Forelimb muscle (tissue), 1 donor: ENCODE data around the gene EFCAB7. TPM values are rescaled to one million over a fixed set of nuclear protein-coding genes. Genes with fewer than 3 reads are reported as not detected.
"Not testable (repeated sequence)": the region's sequence is repeated elsewhere in the genome, so short reads cannot be mapped to it uniquely, and the experiment has no call there.

Experiments used
- DNase-seq: peaks from one replicate; pipeline ENCODE4 v3.0.0-alpha.2; 2013; ENCODE audit warnings: low read depth
- polyA plus RNA-seq: library from polyadenylated mRNA; unstranded; fragments of 120-200 nt; gene quantifications from one replicate; pipeline ENCODE4 v1.2.1, GENCODE V29; 2013; ENCODE audit not compliant: insufficient read length

Gene EFCAB7
- polyA plus RNA-seq, 1 donor: 9.4 TPM

DNA sequence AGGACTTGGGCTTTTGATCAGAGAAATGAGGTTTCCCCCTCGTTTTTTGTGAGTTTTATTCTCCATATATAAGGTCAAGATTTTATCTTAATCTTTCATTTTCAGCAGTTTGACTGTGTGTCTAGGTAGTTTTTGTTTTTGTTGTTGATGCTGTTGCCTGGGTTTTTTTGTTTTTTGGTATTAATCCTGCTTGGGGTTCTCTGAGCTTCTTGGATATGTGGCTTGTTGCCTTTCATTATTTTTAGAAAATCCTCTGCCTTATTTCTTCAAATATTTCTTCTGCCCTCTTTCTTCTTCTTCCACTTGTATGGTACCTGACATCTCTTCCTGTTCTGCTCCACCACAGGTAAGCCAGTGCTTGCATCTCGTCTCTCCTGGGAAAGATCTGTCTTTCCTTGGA lies 25.0 kb downstream of the EFCAB7 start:
- DNase-seq: no peak

DNA sequence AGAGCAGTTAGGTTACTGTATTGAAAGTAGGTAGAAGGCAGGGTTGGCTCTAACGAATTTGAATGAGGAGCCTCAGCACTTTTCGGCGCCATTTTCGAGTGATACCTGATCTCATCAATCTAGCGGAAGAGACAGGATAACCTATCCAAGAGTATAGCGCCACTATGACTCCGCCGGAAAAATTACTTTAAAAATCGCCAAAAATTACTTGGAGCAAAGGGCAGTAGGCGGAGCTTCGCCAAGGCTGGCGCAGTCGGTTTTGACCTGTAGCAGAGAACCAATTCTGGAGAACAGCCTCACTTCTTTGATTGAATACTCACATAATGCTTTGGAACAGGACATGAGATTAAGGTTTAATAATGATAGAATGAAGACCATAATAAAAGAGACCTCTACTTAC lies 25.6 kb downstream of the EFCAB7 start:
- no peak for DNase-seq

DNA sequence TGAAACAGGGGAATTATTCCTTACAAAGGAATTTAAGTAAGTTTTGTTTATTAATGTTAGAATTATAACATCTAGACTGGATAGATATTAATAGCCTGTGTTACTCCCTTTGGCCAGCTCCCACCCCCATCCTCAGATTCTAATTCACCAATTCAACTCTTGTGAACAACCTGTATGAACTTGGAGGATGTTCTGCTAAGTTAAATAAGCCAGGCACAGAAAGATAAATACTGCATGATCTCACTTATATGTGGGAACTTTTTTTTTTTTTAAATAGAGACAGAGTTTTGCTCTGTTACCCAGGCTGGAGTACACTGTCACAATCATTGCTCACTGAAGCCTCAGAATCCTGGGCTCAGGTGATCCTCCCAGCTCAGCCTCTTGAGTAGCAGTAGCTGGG lies 32.2 kb downstream of the EFCAB7 start:
- no peak for DNase-seq

DNA sequence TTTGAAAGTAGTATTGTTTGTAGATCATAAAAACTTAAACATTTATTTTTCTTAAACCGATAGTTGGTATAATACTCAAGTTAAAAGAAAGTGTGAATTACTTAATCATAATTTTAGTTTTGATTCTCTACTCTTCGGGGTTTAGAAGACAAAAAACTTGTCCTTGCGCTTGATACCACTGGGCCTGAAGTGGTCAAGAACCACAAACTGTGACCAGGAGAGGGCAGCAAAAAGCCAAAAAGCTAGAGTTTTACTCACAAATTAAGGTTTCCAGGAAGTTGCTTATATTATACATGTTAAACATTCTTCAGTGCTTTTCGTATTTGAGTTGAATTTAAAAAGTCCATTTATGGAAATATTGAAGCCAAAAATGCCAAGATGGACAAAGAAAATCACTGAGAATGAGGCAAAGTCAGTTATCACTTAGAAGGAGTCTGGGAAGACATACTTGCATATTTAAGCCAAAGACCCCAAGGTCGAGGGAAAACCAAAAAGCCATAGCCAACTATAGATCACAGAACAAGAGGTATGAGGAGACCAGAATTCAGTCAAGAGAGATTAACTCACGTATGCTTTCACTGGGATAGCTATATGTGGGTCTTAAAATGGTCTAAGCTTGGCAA lies 34.2 kb downstream of the EFCAB7 start:
- DNase-seq: no peak

DNA sequence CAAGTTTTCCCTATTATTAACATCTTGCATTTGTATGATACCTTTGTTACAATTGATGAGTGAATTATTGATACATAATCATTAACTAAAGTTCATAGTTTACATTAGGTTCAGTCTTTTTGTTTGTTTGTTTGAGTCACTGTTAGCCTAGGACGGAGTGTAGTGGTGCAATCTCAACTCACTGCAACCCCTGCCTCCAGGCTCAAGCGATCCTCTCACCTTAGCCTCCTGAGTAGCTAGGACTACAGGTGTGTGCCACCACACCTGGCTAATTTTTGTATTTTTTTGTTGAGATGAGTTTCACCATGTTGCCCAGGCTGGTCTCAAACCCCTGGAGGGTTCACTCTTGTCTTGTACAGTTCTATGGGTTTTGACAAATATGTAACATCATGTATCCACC lies 36.0 kb downstream of the EFCAB7 start:
- DNase-seq: no peak

DNA sequence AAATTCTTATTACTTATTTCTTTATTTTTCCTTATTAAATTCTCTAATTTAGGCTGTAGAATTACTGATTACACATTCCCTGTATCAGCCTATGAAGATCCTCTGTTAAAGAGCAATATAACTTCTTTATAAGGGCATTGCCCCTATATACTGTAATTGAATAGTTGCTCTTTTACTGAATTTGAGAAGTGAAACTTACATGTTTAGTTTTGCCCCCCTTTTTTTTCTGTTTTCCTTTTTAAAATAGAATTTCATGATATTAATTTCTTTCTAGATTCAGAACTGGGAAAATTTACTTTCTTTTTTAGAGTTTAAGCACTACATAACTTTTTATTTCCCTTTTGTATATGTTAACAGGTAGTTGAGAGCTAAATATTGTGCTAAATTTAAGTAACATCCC lies 40.4 kb downstream of the EFCAB7 start:
- no peak for DNase-seq

DNA sequence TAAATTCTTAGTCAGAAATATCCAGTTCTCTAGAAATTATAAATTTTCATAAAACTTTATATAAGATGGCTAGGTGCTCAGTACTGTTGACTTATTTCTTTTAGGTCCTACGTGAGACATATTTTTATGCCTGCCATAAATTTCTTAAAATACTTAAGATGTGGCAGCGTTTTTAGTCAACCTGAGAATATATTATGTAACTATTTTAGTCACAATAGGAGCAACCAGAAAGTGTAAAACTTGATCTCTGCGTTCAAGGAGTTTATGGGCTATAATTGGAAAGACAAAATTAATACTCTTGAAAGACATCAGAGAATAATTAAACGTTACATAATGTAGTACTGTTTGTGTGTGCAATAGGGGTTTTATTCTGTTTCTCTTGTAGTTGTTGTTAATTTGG lies 45.7 kb downstream of the EFCAB7 start:
- DNase-seq: no peak

DNA sequence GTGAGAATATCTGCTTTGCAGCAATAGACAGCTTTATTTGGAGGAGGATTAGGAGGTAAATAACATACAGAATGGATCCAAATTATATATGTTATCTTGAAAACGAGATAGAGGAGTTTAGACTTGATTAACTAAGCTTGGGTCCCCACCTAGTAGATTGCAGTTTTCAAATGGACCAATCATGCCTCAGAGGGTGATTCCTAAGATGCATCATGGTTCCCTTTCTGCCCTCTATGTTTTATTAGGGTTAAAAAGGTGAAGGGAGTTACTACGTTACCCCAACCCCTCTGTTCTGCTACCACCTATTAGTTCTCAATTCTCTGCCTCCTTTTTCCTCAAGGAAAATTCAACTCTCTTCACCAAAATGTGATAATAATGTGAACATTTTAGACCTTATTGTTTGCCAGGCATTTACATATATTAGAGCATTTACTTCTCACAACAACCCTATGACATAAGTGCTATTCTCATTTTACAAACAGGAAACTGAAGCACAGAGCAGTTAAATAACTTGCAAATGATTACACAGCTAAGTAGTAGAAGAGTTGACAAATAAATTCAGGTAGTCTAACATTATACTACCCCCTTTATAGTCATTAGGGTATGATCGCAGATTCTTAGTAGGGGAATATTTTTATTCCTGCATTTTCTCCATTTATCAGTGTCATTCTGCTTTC lies 46.5 kb downstream of the EFCAB7 start:
- DNase-seq: no peak

DNA sequence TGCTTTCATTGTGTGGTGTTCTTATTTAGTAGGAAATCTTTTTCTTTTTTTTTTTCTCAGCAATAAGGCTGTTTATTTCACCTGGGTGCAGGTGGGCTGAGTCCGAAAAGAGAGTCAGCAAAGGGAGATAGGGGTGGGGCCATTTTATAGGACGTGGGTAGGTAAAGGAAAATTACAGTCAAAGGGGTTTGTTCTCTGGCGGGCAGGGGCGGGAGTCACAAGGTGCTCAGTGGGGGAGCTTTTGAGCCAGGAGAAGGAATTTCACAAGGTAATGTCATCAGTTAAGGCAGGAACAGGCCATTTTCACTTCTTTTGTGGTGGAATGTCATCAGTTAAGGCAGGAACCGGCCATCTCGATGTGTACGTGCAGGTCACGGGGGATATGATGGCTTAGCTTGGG lies 49.4 kb downstream of the EFCAB7 start:
- DNase-seq: not testable (repeated sequence)

DNA sequence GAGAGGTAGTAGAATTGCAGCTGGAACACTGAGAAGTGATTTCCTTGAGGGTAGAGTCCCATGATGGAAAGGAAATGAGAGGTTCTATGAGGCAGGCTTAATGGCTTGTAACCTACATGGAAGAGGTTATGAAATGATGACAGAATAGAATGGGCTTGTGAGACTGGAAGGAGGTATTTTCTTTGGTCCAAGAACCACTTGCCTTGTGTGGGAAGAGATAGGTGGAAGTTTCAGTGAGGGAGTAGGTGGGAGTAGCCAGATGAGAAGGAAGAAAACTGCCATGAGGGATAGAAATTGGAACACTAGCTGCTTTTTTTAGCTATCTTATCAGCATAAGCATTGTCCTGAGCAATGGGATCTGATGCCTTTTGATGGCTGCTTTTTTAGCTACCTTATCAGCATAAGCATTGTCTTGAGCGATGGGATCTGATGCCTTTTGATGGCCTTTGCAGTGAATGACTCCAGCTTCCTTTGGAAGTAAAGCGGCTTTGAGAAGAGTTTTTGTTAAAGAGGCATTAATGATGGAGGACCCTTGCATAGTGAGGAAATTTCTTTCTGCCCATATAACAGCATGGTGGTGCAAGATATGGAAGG lies 51.0 kb downstream of the EFCAB7 start:
- not testable (repeated sequence) for DNase-seq

DNA sequence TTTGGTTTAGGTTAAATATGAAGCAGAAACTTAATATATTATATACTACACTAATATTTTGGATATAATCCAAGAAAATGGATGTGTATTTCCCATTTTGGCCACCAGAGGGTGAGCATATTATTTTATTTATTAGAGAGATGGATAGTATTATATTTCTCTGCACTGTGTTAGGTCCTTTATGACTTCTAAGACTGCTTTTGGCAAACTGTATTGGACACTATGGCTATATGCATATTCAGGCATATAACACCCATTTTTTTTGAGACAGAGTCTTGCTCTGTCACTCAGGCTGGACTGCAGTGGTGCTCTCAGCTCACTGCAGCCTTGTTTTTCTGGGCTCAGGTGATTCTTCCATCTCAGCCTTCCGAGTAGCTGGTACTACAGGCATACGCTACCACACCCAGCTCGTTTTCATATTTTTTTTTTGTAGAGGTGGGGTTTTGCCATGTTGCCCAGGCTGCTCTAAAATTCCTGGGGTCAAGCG lies 52.1 kb downstream of the EFCAB7 start:
- DNase-seq: no peak

DNA sequence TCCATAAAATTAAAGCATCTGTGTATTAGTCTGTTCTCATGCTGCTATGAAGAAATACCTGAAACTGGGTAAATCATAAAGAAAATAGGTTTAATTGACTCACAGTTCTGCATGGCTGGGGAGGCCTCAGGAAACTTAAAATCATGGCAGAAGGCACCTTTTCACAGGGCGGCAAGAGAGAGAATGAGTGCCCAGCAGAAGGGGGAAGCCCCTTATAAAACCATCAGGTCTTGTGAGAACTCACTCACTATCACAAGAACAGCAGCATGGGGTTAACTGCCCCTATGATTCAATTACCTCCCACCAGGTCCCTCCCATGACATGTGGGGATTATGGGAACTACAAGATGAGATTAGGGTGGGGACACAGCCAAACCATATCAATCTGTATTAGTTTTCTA lies 63.0 kb downstream of the EFCAB7 start:
- DNase-seq: not testable (repeated sequence)

DNA sequence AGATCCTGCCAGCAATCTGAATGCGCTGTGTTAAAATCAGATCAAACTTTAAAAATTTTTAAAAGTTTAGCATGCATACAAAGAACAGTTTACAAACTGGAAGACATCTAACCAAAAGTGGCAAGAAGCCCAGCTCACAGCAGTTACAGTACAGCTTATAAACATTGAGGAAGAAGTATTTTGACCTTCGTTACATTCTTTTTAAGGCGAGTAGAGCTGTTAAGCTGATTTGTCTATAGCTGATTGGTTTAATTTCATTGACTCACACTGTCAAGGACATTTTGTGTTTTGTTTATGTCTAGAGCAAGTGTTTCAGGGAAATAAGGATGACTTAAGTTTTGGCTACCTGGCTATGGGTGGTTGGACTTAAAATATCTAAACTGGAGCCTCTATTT lies 66.8 kb downstream of the EFCAB7 start:
- no peak for DNase-seq

DNA sequence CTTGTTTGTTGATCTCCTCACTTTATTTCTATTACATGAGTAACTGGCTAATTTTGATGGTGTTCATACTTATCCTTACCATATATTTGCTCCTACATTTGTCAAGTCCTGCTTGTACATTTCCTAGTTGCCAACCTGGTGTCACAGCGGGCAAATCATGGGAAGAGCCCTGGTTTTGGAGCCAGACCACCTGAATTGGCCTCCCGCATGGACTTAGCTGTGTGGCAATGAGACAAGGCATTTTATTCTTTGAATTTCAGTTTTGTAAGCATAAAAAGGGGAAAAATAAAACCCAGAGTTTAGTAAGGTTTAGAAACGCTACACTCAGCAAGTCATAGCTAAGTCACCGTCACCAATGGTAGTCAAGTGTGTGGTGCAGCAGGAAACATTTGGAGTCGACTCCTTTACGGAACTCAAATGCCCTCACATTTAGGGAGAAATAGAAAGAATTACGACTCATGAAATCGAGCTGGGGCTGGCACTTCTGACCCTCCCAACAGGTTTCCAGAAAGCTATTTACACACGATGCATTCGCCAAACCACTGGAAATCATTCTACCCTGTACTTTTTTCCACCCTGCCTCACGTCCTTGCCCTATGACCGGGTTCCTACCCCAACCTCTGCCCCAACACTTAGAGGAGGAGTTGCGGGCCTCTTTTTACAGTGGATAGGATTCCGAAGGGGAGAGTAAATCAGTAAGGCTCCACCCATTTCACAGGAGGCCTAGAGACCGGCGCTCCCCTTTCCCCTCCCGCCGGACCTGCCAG lies 69.4 kb downstream of the EFCAB7 start:
- no peak for DNase-seq

DNA sequence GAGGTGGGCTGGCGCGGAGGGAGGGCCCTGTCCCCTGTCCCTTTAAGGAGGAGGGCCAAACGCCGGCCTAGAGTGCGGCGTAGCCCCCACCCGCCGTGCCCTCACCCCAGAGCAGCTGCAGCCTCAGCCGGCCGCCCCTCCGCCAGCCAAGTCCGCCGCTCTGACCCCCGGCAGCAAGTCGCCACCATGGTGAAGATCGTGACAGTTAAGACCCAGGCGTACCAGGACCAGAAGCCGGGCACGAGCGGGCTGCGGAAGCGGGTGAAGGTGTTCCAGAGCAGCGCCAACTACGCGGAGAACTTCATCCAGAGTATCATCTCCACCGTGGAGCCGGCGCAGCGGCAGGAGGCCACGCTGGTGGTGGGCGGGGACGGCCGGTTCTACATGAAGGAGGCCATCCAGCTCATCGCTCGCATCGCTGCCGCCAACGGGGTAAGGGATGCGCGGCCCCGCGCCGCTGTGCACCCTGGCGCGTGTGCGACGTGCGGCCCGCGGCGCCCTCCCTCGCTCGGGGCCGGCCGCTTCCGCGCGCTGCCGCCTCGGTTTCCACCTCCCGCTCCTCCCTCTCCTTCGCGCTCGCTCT lies 70.1 kb downstream of the EFCAB7 start, which contains the start of gene PGM1:
PGM1 (plus strand) TSS at position 109 of the 583 bp plus-strand sequence; CDS start at position 187, 78 bp downstream.
- DNase-seq: no peak

DNA sequence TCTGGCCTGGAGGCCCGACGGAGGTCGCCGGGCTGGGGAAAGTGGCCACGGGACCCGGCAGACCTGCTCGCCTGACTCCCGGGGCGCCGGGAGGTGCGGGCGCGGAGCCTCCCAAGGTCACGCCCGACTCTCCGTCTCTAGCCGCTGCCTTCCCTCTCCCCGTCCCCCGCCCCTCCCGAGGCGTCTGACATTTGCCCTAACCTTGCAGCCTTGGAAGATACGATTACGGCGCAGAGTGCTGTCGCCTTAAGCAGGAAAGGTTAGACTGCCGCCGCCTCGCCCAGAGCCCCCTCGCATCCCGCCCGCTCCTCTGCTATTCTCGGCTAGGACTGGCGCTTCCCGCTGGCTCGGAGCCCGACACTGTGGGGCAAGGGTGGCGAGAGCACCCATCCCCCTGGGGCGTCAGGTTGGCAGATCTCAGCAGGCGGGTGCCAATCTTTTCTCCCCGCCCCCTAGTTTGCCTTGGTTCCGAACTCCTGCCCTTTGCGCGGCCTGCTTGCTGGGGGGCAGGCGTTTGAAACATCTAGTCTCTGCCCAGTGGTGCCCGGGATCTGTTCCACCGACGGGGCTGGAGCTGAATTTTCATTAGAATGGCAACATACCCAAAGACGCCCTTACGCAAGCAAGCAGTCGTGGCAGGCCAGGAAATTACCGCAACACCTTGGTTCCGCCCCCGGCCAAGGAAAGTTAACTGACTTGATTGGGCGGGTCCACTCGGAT lies 70.7 kb downstream of the EFCAB7 start:
- no peak for DNase-seq

DNA sequence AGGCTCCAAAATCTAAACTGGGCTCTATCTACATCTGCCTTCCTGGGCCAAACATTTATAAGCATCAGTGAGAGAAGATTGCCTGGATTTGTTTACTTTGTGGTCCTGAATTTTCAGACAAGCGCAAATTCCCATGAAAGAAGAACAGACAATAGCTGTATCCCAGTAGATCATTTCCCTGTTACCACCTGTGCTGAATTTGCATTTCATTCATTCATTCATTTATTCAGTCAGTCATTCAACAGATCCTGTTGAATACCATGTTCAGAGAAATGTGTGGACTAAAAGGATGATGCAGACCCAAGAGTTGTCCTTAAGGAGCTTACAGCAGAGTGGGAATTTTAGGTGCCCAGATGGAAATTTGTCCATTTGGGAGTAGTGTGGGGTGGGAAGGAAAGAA lies 72.1 kb downstream of the EFCAB7 start:
- no peak for DNase-seq

DNA sequence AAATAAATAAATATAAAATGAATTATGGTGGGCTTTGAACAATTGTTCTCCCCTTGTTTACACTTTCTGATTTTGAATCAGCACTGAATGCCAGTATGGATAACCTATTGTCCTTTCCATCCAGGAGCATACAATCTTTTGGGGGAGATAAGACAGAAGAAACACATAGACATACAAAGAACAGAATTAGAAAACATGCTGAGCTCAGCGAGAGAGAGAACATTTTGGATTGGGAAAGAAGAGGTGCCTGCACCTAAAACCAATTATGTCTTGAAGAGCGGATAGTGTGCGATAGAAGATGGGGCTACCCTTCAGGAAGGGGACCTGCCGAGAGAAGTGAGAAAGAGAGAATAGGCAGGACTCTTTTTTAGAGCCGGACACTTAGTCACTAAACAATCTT lies 76.5 kb downstream of the EFCAB7 start:
- DNase-seq: no peak

DNA sequence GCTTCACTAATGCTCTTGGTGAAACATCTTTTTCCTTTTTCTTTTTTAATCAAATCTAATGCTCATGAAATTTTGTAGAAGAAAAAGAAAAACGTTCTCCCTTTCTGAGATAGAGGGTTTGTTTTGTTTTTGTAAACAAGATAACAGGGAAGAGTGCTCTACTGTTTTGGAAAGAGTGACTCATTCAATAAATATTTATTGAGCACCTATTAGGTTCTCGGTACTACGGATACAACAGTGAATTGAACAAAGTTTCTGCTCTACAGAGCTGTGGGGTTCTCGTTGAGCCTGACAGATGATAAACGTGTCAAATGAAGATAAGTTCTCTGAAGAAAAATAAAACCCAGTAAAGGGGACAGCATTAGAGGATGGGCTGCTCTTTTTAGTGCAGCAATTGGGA lies 76.9 kb downstream of the EFCAB7 start:
- DNase-seq: no peak

DNA sequence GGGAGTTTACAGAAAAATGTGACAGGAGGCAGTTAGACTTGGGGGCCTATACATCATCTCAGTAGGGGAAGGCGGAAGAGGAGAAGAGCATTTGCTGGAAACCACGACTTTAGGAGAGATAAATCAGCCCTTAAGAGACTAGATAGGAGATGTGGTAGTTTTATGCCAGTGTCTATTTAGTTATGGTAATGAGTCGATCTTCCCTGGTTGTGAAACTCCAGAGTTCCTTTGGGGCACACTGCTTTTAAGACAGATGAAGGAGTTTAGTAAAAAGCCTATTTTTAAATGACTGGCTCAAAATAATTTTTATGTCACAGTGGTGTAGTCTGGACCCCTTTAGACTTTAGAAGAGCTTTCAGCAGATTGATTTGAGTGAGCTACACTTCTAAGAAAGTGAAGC lies 77.7 kb downstream of the EFCAB7 start:
- no peak for DNase-seq

DNA sequence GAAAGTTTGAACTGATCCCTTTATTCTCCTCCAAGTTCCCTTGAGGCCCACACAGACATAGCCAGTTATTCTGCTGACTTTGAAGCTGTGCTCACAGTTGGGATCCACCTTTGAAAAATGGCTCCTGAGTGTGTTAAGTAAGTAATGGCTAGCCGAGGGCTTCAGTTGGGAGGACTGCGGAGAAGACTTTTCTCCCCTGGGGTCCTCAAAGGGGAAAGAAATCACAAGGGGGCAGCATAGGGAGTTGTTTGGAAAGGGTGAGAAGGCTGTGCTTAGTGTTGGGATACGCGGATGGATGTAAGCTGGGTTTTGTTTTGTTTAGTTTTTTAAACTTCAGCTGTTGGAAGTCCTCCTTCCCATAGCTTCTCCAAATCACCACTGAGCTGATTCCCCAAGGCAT lies 78.1 kb downstream of the EFCAB7 start:
- DNase-seq: no peak
